ENCODE measurements around the gene NAMPT. TPM values are rescaled to one million over a fixed set of nuclear protein-coding genes. Genes with fewer than 3 reads are reported as not detected.
A peak's percentile ranks its signal among the peaks of the same experiment; 100 is the strongest.

NAMPT gene
- total and polyA plus RNA-seq, 9 of the 15 experiments (the other 6 are each of a cell fraction or from before 2014, with no cell fraction given): 41.1 to 160 (median 106) TPM

GRCh38 chr7:106218546-106218945, 66.2 kb downstream of the NAMPT start:
- intact Hi-C loops (cut with micrococcal nuclease) (no loop called here), in situ Hi-C loops (cut with MboI) (no loop called here)
- Histone ChIP-seq H3K4me3 (no peak overlapping the region), H3K79me2 (ENCODE audit: control insufficient read depth, insufficient read depth, low read length) (no peaks in the 10 kb centered on the region), H2AFZ (ENCODE audit: low read depth, low read length) (no peak overlapping the region), H3K9ac (ENCODE audit: insufficient read depth in 1 of 2, low read depth in 2 of 2, low read length in 2 of 2) (peak overlapping the region in 1 of 2 experiments; percentile 10; a peak in 1 of 4 replicates), H3K27ac (ENCODE audit: extremely low read depth, low read depth, low read length) (no peak overlapping the region), H3K27me3 (ENCODE audit: control insufficient read depth in 2 of 2, insufficient read depth in 2 of 2, low read length in 2 of 2) (no peaks in the 10 kb centered on the region), H4K20me1 (replicated peaks; ENCODE audit: control insufficient read depth, insufficient read depth, low read length) (no peaks in the 10 kb centered on the region), H3K4me1 (replicated peaks in 1 of 2; ENCODE audit: control insufficient read depth in 2 of 2, insufficient read depth in 2 of 2, low read length in 2 of 2) (peaks cover 5 to 19% of the 10 kb centered on the region in 2 experiments), H3K36me3 (ENCODE audit: control insufficient read depth, insufficient read depth, low read length) (no peaks in the 10 kb centered on the region), H3K4me2 (ENCODE audit: insufficient read depth, low read length) (no peak overlapping the region), H3K9me3 (replicated peaks; ENCODE audit: control insufficient read depth, insufficient read depth, low read depth, low read length) (no peaks in the 10 kb centered on the region), H3K9me1 (ENCODE audit: control insufficient read depth, insufficient read depth, low read length) (no peaks in the 10 kb centered on the region)
- ChIA-PET POLR2A (interaction anchor here (0.6 to 2.1 kb wide), 4 partner anchors 11 to 1342 kb away, joined by 3 to 5 read pairs (median 4); no protein-coding TSS in a partner anchor), CTCF (ENCODE audit: low intra/inter-chr PET ratio) (no interaction called here)
- WGBS (ENCODE audit: insufficient coverage, low coverage, missing lambda C conversion rate): 55% methylated on average over 3 of the region's 3 CpGs
- DNase-seq (ENCODE audit: extremely low read depth in 1 of 4, low spot score in 3 of 4) (no peak), ATAC-seq (no peak), FAIRE-seq (no peak)
- BruUV-seq (replicated peaks): no TSS peak
- no peak for TF ChIP-seq L3MBTL2 (IDR thresholded peaks at IDR 0.05)
- TF ChIP-seq ZNF431 (CRISPR knock-in tag; IDR thresholded peaks at IDR 0.05): no peak
- no peak for TF ChIP-seq ZNF589 (CRISPR knock-in tag; IDR thresholded peaks at IDR 0.05; ENCODE audit: low read depth)
- TF ChIP-seq SNAPC5 (CRISPR knock-in tag; IDR thresholded peaks at IDR 0.05): no peak
- TF ChIP-seq ZNF830 (CRISPR knock-in tag; IDR thresholded peaks at IDR 0.05): no peak
- TF ChIP-seq ZBTB1 (CRISPR knock-in tag; IDR thresholded peaks at IDR 0.05; ENCODE audit: borderline replicate concordance, low read depth): no peak
- no peak for TF ChIP-seq CHD1 (IDR thresholded peaks at IDR 0.05; ENCODE audit: low read length)
- TF ChIP-seq ZNF274 (IDR thresholded peaks at IDR 0.05; ENCODE audit: borderline replicate concordance, low read depth, low read length): no peak
- TF ChIP-seq PYGO2 (tag; IDR thresholded peaks at IDR 0.05): no peak

All from K562 (cell line).